Panc1 (cell line): ENCODE measurements around the gene ALS2CL.

Source experiments
- POLR2AphosphoS5 ChIP-seq: IDR thresholded peaks from 2 replicates; pipeline ENCODE4 v1.6.1; 2012; ENCODE audit warnings: mild to moderate bottlenecking, low read depth, low read length, moderate library complexity
- SIN3A ChIP-seq: IDR thresholded peaks from 2 replicates; pipeline ENCODE4 v1.6.1; 2012; ENCODE audit warnings: low read depth, mild to moderate bottlenecking, low read length, moderate library complexity, borderline replicate concordance; ENCODE audit not compliant: insufficient read depth
- TCF7L2 ChIP-seq: IDR thresholded peaks from 2 replicates; pipeline ENCODE4 v1.6.1; 2011; ENCODE audit warnings: mild to moderate bottlenecking, low read depth, low read length, inconsistent platforms
- TF ChIP-seq, protein P1 (sequence below): fragments of 450-650 bp; IDR thresholded peaks from 2 replicates; pipeline ENCODE4 v1.5.1; 2017; ENCODE audit warnings: mild to moderate bottlenecking

DNA sequence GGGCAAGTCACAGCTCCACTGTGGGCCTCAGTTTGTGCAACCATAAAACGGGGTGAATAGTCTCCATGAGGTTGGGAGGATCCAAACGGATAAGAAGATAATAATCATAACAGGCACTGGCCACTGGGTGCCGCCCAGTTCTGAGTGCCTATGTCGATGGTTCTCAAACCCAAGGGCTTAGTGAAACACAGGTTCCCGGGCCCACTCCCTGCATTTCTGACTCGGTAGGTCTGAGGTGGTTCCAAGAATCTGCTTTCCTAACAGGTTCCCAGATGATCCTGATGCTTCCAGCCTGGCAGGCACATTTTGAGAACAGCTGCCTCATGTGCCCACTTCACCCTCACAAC, 21.2 kb downstream of the ALS2CL start:
- TF ChIP-seq, protein P1, sequence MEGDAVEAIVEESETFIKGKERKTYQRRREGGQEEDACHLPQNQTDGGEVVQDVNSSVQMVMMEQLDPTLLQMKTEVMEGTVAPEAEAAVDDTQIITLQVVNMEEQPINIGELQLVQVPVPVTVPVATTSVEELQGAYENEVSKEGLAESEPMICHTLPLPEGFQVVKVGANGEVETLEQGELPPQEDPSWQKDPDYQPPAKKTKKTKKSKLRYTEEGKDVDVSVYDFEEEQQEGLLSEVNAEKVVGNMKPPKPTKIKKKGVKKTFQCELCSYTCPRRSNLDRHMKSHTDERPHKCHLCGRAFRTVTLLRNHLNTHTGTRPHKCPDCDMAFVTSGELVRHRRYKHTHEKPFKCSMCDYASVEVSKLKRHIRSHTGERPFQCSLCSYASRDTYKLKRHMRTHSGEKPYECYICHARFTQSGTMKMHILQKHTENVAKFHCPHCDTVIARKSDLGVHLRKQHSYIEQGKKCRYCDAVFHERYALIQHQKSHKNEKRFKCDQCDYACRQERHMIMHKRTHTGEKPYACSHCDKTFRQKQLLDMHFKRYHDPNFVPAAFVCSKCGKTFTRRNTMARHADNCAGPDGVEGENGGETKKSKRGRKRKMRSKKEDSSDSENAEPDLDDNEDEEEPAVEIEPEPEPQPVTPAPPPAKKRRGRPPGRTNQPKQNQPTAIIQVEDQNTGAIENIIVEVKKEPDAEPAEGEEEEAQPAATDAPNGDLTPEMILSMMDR, result no peak
- TF ChIP-seq TCF7L2 (no peak), POLR2AphosphoS5 (no peak), SIN3A (no peak)
